Kidney (tissue), 14 donors: Measurements from ENCODE around the gene CNPY3. TPM values are rescaled to one million over a fixed set of nuclear protein-coding genes. Genes with fewer than 3 reads are reported as not detected.

Experiments
- DNase-seq, 5 donors: peaks; one replicate each; pipeline ENCODE4 v3.0.0-alpha.2; 2013 to 2020
- FAIRE-seq: peaks from 2 replicates; lab custom pipeline; 2012; peaks lifted over from hg19 to GRCh38; lab: Jason Lieb, UNC
- H3K27ac ChIP-seq, 2 donors: one replicate each; pipeline ENCODE4 v1.7.0; 2013; ENCODE audit warnings: low read depth in 2 of 2, low read length in 2 of 2, inconsistent platforms in 1 of 2
- H3K27me3 ChIP-seq: one replicate; pipeline ENCODE4 v1.7.1; 2013; ENCODE audit warnings: low read length, inconsistent platforms; ENCODE audit not compliant: control insufficient read depth, insufficient read depth
- H3K36me3 ChIP-seq, 3 donors: one replicate each; pipeline versions ENCODE4 v1.7.0 to v1.7.1; 2013; ENCODE audit warnings: low read length in 3 of 3, control low read depth in 1 of 3, inconsistent platforms in 1 of 3; ENCODE audit not compliant: insufficient read depth in 3 of 3, control insufficient read depth in 2 of 3
- H3K4me1 ChIP-seq, 3 donors: one replicate each; pipeline versions ENCODE4 v1.7.0 to v1.7.1; 2013; ENCODE audit warnings: low read length in 3 of 3, inconsistent platforms in 1 of 3, low read depth in 1 of 3; ENCODE audit not compliant: control insufficient read depth in 2 of 3, insufficient read depth in 2 of 3
- H3K4me3 ChIP-seq, 3 donors: one replicate each; pipeline versions ENCODE4 v1.7.0 to v1.8.1; 2013; ENCODE audit warnings: low read length in 3 of 3, control low read depth in 1 of 3, inconsistent platforms in 1 of 3
- H3K9ac ChIP-seq, 3 donors: one replicate each; pipeline versions ENCODE4 v1.7.0 to v1.7.1; 2013; ENCODE audit warnings: low read length in 3 of 3, control low read depth in 1 of 3, inconsistent platforms in 1 of 3
- H3K9me3 ChIP-seq, 3 donors: one replicate each; pipeline versions ENCODE4 v1.7.0 to v1.7.1; 2013; ENCODE audit warnings: low read length in 3 of 3, control low read depth in 1 of 3, inconsistent platforms in 1 of 3; ENCODE audit not compliant: control insufficient read depth in 2 of 3, insufficient read depth in 1 of 3
- intact Hi-C: fragments of 100-400 bp; cut with DNase I; formaldehyde crosslinking; loops from one replicate; pipeline ENCODE4 v1.11.1; 2022
- polyA plus RNA-seq: library from polyadenylated mRNA; stranded (reverse); fragments of 350-450 nt; fragmentation: Illumina TruSeq; extraction: RNeasy Lipid Tissue Mini Kit (QIAGEN cat#74804); gene quantifications from one replicate; pipeline ENCODE4 v1.2.3, GENCODE V29; 2014; ENCODE audit warnings: low read depth, low replicate concordance; ENCODE audit not compliant: insufficient read depth
- total RNA-seq: library from RNA; stranded (reverse); fragmentation: NEBNext Ultra II Directional; extraction: Animal tissue kit (Norgen Biotek cat#: 25700); gene quantifications from one replicate; pipeline ENCODE4 v1.2.1, GENCODE V29; 2021
- TF ChIP-seq, protein P1 (sequence below): IDR thresholded peaks from 3 replicates; pipeline ENCODE4 v1.5.1; 2012; ENCODE audit warnings: mild to moderate bottlenecking, moderate library complexity, borderline replicate concordance; ENCODE audit not compliant: insufficient read depth; ENCODE audit errors: extremely low read depth
- donor health status: control.
- donor health status: control.
- donor health status: control.
- donor health status: control.
- donor health status: control.
- donor health status: DM: yes; HTN: yes; CAD: no.
- donor health status: Normal renal cell carcinoma (clear cell type).

Gene CNPY3
- total and polyA plus RNA-seq, 2 donors from 2014 or later = 40.1 to 49.9 TPM

DNA sequence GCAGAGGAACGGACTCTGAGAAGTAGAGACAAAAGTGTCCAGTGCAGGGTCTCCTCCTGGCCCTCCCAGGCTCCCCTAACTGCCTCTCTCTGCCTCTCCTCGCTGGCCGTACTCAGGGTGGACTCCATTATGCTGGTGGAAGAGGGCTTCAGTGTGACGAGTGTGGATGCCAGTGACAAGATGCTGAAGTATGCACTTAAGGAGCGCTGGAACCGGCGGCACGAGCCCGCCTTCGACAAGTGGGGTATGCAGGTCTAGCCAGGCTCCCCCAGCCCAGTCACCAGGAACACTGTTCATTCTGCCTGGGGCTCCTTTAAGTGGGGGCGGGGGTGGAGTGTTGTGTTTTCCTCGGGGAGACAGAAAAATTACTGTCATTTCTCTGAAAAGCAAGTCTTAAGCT is 32.8 kb downstream of the CNPY3 start:
- no peak overlapping the region for H3K4me3 ChIP-seq
- TF ChIP-seq, protein P1, sequence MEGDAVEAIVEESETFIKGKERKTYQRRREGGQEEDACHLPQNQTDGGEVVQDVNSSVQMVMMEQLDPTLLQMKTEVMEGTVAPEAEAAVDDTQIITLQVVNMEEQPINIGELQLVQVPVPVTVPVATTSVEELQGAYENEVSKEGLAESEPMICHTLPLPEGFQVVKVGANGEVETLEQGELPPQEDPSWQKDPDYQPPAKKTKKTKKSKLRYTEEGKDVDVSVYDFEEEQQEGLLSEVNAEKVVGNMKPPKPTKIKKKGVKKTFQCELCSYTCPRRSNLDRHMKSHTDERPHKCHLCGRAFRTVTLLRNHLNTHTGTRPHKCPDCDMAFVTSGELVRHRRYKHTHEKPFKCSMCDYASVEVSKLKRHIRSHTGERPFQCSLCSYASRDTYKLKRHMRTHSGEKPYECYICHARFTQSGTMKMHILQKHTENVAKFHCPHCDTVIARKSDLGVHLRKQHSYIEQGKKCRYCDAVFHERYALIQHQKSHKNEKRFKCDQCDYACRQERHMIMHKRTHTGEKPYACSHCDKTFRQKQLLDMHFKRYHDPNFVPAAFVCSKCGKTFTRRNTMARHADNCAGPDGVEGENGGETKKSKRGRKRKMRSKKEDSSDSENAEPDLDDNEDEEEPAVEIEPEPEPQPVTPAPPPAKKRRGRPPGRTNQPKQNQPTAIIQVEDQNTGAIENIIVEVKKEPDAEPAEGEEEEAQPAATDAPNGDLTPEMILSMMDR = no peak
- no peak for DNase-seq

DNA sequence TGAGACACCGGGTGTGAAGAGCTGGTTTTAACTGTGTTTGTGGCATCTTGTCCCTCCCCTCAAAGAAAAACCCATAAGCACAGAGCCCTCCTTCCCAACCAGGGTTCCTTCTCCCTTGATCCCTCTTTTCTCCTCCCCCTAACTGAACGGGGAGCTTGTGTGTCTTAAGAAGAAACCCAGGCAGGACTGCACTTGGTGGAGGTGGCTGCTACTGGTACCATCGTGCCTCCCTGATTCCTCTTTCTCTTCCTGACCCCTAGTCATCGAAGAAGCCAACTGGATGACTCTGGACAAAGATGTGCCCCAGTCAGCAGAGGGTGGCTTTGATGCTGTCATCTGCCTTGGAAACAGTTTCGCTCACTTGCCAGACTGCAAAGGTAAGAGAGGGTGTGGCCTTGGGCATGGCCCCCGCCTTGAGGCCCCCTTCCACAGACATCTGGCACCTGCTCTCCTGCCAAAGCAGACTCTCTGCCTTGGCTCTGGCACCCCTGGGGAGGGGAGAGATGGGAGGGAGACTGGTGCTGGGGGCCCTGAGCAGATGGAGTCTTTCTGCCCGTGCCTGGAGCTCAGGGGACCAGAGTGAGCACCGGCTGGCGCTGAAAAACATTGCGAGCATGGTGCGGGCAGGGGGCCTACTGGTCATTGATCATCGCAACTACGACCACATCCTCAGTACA is 33.4 kb downstream of the CNPY3 start:
- Histone ChIP-seq H3K9me3 (no peaks in the 10 kb centered on the region), H3K4me3 (no peak overlapping the region), H3K27ac (no peak overlapping the region), H3K27me3 (no peaks in the 10 kb centered on the region), H3K9ac (no peak overlapping the region), H3K36me3 (peaks cover 0 to 10% (median 3%) of the 10 kb centered on the region in 3 donors), H3K4me1 (peaks cover 0 to 8% (median 0%) of the 10 kb centered on the region in 3 donors)
- intact Hi-C loops = no loop called here
- TF ChIP-seq, protein P1 = no peak
- FAIRE-seq (no peak), DNase-seq (no peak)

More for the DNA sequence above, 32.8 kb downstream of the CNPY3 start:
- H3K27me3 ChIP-seq = no peaks in the 10 kb centered on the region
- peaks cover 0 to 10% (median 3%) of the 10 kb centered on the region in 3 donors for H3K36me3 ChIP-seq
- H3K9me3 ChIP-seq = no peaks in the 10 kb centered on the region
- peaks cover 0 to 8% (median 0%) of the 10 kb centered on the region in 3 donors for H3K4me1 ChIP-seq
- intact Hi-C loops = no loop called here
- FAIRE-seq = no peak
- H3K9ac ChIP-seq = no peak overlapping the region
- no peak overlapping the region for H3K27ac ChIP-seq

DNA sequence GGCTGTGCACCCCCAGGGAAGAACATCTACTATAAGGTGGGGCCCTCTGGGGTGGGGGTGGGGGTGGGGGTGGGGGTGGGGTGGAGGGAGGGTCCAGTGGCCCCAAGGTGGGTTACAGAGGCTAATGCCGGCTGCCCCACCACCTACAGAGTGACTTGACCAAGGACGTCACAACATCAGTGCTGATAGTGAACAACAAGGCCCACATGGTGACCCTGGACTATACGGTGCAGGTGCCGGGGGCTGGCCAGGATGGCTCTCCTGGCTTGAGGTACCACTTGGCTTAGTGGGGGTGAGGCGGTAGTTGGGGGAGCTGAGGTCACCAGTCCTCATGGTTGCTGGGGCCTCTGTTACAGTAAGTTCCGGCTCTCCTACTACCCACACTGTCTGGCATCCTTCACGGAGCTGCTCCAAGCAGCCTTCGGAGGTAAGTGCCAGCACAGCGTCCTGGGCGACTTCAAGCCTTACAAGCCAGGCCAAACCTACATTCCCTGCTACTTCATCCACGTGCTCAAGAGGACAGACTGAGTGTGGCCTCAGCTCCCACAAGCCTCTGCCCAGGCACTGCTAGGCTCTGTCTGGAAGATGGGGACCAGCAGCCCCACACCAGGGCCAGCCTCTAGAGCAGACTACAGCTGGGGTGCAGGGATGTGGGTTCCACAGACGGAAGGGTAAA is 34.0 kb downstream of the CNPY3 start:
- Histone ChIP-seq H3K27me3 (no peaks in the 10 kb centered on the region), H3K9me3 (no peaks in the 10 kb centered on the region), H3K4me3 (no peak overlapping the region), H3K27ac (no peak overlapping the region), H3K36me3 (peaks cover 0 to 10% (median 3%) of the 10 kb centered on the region in 3 donors), H3K4me1 (peaks cover 0 to 8% (median 0%) of the 10 kb centered on the region in 3 donors), H3K9ac (no peak overlapping the region)
- FAIRE-seq (no peak), DNase-seq (peak in 1 of 5 donors; percentile 39)
- intact Hi-C loops = no loop called here
- TF ChIP-seq, protein P1 = no peak
